WTC11 (cell line): Measurements from ENCODE around the gene SLC48A1. TPM values are rescaled to one million over a fixed set of nuclear protein-coding genes. Genes with fewer than 3 reads are reported as not detected.

Experiments used
- ATAC-seq: fragments of 200-7000 bp; cut with Tn5 transposase; 2 replicates; pipeline ENCODE4 v1.10.0; 2021; ENCODE audit warnings: mild to moderate bottlenecking, moderate library complexity
- CTCF ChIA-PET: fragments of 300-600 bp; sonication (Branson Sonifier 250); formaldehyde crosslinking; loops from one replicate; lab custom pipeline; 2021; ENCODE audit warnings: antibody characterized with exemption; lab: Charles Lee
- POLR2A ChIA-PET: fragments of 350-600 bp; sonication (Branson Sonifier 250); formaldehyde crosslinking; loops from one replicate; lab custom pipeline; 2021; ENCODE audit warnings: antibody characterized with exemption; lab: Charles Lee
- DNase-seq: peaks from one replicate; pipeline ENCODE4 v3.0.0; 2021; ENCODE audit warnings: low spot score
- H3K27ac Mint-ChIP-seq: 2 replicates; pipeline ENCODE4 v1.8.0; 2021; ENCODE audit warnings: mixed read lengths
- H3K27me3 Mint-ChIP-seq: 2 replicates; pipeline ENCODE4 v1.8.0; 2021; ENCODE audit warnings: low read depth, mild to moderate bottlenecking, moderate library complexity, mixed read lengths
- H3K36me3 Mint-ChIP-seq: 2 replicates; pipeline ENCODE4 v1.8.0; 2021; ENCODE audit warnings: mixed read lengths
- H3K4me1 Mint-ChIP-seq: 2 replicates; pipeline ENCODE4 v1.8.0; 2022; ENCODE audit warnings: mixed read lengths
- H3K4me3 Mint-ChIP-seq: 2 replicates; pipeline ENCODE4 v1.8.0; 2021; ENCODE audit warnings: mild to moderate bottlenecking, moderate library complexity, mixed read lengths
- H3K9me3 Mint-ChIP-seq: 2 replicates; pipeline ENCODE4 v1.8.0; 2021; ENCODE audit warnings: mixed read lengths
- ARID4B ChIP-seq: sonication (generic); formaldehyde crosslinking; IDR thresholded peaks from 2 replicates; pipeline ENCODE4 v1.8.0; 2023; ENCODE audit warnings: missing genetic modification reagents, mild to moderate bottlenecking, borderline replicate concordance
- E2F1 ChIP-seq: sonication (generic); formaldehyde crosslinking; IDR thresholded peaks from 2 replicates; pipeline ENCODE4 v1.8.0; 2022; ENCODE audit warnings: mild to moderate bottlenecking, missing genetic modification reagents
- ELF4 ChIP-seq: sonication (generic); formaldehyde crosslinking; IDR thresholded peaks from 2 replicates; pipeline ENCODE4 v1.8.1; 2022; ENCODE audit warnings: low read depth, mild to moderate bottlenecking, moderate library complexity, missing genetic modification reagents
- FOXJ3 ChIP-seq: sonication (generic); formaldehyde crosslinking; IDR thresholded peaks from 2 replicates; pipeline ENCODE4 v1.9.0; 2021; ENCODE audit warnings: missing genetic modification reagents, mild to moderate bottlenecking, borderline replicate concordance
- GRHL2 ChIP-seq: fragments of 250-450 bp; sonication (Bioruptor Pico); IDR thresholded peaks from 2 replicates; pipeline ENCODE4 v1.8.0; 2022; ENCODE audit warnings: mild to moderate bottlenecking, moderate library complexity; ENCODE audit not compliant: insufficient replicate concordance, severe bottlenecking
- IRF2 ChIP-seq: sonication (generic); formaldehyde crosslinking; IDR thresholded peaks from 2 replicates; pipeline ENCODE4 v1.8.0; 2022; ENCODE audit warnings: low read depth, missing genetic modification reagents, borderline replicate concordance
- JAZF1 ChIP-seq: fragments of 250-450 bp; sonication (Bioruptor Pico); IDR thresholded peaks from 2 replicates; pipeline ENCODE4 v1.9.0; 2021; ENCODE audit warnings: moderate library complexity, mild to moderate bottlenecking, inconsistent platforms
- KAT7 ChIP-seq: sonication (generic); formaldehyde crosslinking; IDR thresholded peaks from 2 replicates; pipeline ENCODE4 v1.8.1; 2023; ENCODE audit warnings: missing genetic modification reagents, mild to moderate bottlenecking, borderline replicate concordance
- NR3C1 ChIP-seq: sonication (generic); formaldehyde crosslinking; conservative IDR thresholded peaks from 2 replicates; pipeline ENCODE4 v1.8.1; 2023; ENCODE audit warnings: low read depth, mild to moderate bottlenecking, missing genetic modification reagents
- ZNF263 ChIP-seq: sonication (generic); formaldehyde crosslinking; IDR thresholded peaks from 2 replicates; pipeline ENCODE4 v1.8.1; 2022; ENCODE audit warnings: low read depth, mild to moderate bottlenecking, moderate library complexity, missing genetic modification reagents
- ZNF416 ChIP-seq: fragments of 250-450 bp; sonication (Bioruptor Pico); IDR thresholded peaks from 2 replicates; pipeline ENCODE4 v1.9.0; 2021; ENCODE audit warnings: mild to moderate bottlenecking, inconsistent platforms
- ZNF671 ChIP-seq: fragments of 250-450 bp; sonication (Bioruptor Pico); IDR thresholded peaks from 2 replicates; pipeline ENCODE4 v1.8.0; 2021; ENCODE audit warnings: mild to moderate bottlenecking
- total RNA-seq: library from RNA; stranded (reverse); gene quantifications from 3 replicates; pipeline ENCODE4 v1.2.3, GENCODE V29; 2021
- TF ChIP-seq, protein P1 (sequence below): sonication (generic); formaldehyde crosslinking; conservative IDR thresholded peaks from 2 replicates; pipeline ENCODE4 v1.8.1; 2022; ENCODE audit warnings: mild to moderate bottlenecking, missing genetic modification reagents
- TF ChIP-seq, protein P2 (sequence below): fragments of 250-450 bp; sonication (Bioruptor Pico); IDR thresholded peaks from 2 replicates; pipeline ENCODE4 v1.9.0; 2021; ENCODE audit warnings: mild to moderate bottlenecking
- TF ChIP-seq, protein P3 (sequence below): sonication (generic); formaldehyde crosslinking; IDR thresholded peaks from 2 replicates; pipeline ENCODE4 v1.8.0; 2023; ENCODE audit warnings: missing genetic modification reagents

Gene SLC48A1
- total RNA-seq, 1 experiment from 2014 or later, result 13.8 TPM

DNA sequence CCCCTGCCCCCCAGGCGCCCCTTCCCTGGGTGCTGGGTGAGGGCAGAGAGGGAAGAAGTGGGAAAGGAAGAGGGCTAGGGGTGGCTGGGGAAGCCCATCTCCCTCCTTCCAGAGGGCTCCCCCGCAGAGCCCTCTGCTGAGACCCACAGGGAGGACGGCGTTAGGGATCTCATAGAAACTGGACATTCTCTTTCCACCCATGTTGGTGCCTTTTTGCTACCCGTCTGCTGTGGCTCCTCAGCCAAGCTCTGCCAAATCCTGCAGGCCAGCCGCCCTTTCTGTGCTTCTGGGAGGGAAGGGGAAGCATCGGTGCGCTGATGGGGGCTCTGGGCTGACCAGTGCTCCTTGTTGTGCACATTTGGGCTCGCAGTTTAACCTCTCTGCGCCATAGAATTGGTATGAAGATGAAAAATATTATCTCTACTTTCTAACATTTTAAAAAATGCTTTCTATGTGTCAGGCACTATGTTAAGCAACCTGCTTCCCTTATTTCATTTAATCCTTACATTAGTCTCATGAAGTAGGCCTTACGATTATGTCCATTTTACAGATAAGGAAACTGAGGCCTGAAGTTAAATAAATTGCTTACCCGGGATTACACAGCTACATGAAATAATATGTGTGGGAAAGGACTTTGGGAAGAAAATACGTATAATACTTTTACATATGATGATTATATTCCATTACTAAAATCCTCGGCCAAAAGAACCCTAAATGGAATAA lies 981 bp downstream of the SLC48A1 start (continued):
- TF ChIP-seq ARID4B (CRISPR knock-in tag) (no peak), ZNF416 (no peak), ZNF671 (CRISPR knock-in tag) (no peak), E2F1 (no peak)

DNA sequence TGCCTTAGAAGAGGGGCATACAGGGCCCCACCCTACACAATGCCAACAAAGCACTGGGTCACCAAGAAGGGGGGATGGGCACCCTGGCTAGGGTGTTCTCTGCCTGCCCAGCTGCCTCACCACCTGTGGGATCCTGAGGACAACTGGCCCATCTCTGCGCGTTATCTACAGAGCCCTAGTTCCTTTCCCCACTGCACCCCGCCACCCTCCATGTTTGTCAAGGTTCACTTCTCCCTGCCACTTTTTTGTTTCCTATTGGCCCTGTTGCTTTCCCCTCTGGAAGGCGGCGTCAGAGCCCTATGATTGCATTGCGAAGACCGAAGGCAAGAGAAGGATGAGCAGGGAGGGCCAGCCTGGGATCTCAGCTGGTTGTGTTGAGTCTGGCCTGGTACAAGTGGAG lies 1.6 kb downstream of the SLC48A1 start:
- POLR2A ChIA-PET, result interaction anchor here (0.6 kb wide), 1 partner anchor 47 kb away, joined by 3 read pairs; no protein-coding TSS in a partner anchor
- Mint-ChIP-seq H3K27me3 (peaks cover 27% of the 10 kb centered on the region), H3K4me3 (peak overlapping the region; percentile 82), H3K36me3 (no peaks in the 10 kb centered on the region)
- DNase-seq, result no peak
- TF ChIP-seq, protein P1, sequence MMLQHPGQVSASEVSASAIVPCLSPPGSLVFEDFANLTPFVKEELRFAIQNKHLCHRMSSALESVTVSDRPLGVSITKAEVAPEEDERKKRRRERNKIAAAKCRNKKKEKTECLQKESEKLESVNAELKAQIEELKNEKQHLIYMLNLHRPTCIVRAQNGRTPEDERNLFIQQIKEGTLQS, result no peak
- TF ChIP-seq, protein P2, sequence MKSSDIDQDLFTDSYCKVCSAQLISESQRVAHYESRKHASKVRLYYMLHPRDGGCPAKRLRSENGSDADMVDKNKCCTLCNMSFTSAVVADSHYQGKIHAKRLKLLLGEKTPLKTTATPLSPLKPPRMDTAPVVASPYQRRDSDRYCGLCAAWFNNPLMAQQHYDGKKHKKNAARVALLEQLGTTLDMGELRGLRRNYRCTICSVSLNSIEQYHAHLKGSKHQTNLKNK (CRISPR knock-in tag), result no peak
- no peak for TF ChIP-seq ZNF263 (CRISPR knock-in tag)
- no peak for TF ChIP-seq FOXJ3 (CRISPR knock-in tag)
- TF ChIP-seq, protein P3, sequence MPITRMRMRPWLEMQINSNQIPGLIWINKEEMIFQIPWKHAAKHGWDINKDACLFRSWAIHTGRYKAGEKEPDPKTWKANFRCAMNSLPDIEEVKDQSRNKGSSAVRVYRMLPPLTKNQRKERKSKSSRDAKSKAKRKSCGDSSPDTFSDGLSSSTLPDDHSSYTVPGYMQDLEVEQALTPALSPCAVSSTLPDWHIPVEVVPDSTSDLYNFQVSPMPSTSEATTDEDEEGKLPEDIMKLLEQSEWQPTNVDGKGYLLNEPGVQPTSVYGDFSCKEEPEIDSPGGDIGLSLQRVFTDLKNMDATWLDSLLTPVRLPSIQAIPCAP (CRISPR knock-in tag), result no peak
- TF ChIP-seq NR3C1 (CRISPR knock-in tag), result no peak
- no peak for TF ChIP-seq ELF4 (CRISPR knock-in tag)
- no peak for TF ChIP-seq IRF2 (CRISPR knock-in tag)
- no peak for TF ChIP-seq JAZF1 (CRISPR knock-in tag)
- no peak for TF ChIP-seq GRHL2 (CRISPR knock-in tag)
- TF ChIP-seq KAT7 (CRISPR knock-in tag), result no peak
- TF ChIP-seq, all 79 proteins: peak for 0
- peaks cover 44% of the 10 kb centered on the region for H3K4me1 Mint-ChIP-seq
- no peaks in the 10 kb centered on the region for H3K9me3 Mint-ChIP-seq
- ATAC-seq, result no peak
- no peak overlapping the region for H3K27ac Mint-ChIP-seq
- CTCF ChIA-PET, result interaction anchor here (0.8 to 19.3 kb wide), 6 partner anchors 7 to 63 kb away, joined by 3 to 735 read pairs (median 47); partner anchors contain the start of gene RAPGEF3
